HepG2 (cell line): Measurements from ENCODE around the gene TNFRSF11A. TPM values are rescaled to one million over a fixed set of nuclear protein-coding genes. Genes with fewer than 3 reads are reported as not detected.
A peak's percentile ranks its signal among the peaks of the same experiment; 100 is the strongest.

Source experiments
- ATAC-seq: fragments of 200-7000 bp; cut with Tn5 transposase; 3 replicates; pipeline ENCODE4 v1.9.1; 2020; ENCODE audit warnings: mild to moderate bottlenecking, moderate library complexity
- BruUV-seq: library from RNA; stranded (reverse); fragments of 400-500 nt; replicated peaks from 2 replicates; lab custom pipeline; 2021; lab: Mats Ljungman, UMichigan
- CTCF ChIA-PET: fragments of 300-600 bp; formaldehyde crosslinking; extraction: SDS; loops from one replicate; lab custom pipeline; 2021; ENCODE audit warnings: low total read pairs, inconsistent platforms, low intra/inter-chr PET ratio; lab: Yijun Ruan, JAX
- POLR2A ChIA-PET: fragments of 350-600 bp; sonication (Branson Sonifier 250); formaldehyde crosslinking; loops from one replicate; lab custom pipeline; 2020; ENCODE audit warnings: antibody characterized with exemption, inconsistent platforms; lab: Yijun Ruan, JAX
- DNase-seq: peaks from one replicate; pipeline ENCODE4 v3.0.0-alpha.2; 2015; ENCODE audit warnings: low spot score
- FAIRE-seq: peaks from 3 replicates; lab custom pipeline; 2011; peaks lifted over from hg19 to GRCh38; lab: Jason Lieb, UNC
- H2AFZ ChIP-seq: one replicate; pipeline ENCODE4 v1.6.1; 2011; ENCODE audit warnings: low read length, inconsistent platforms
- H3K27ac ChIP-seq: fragments of 300-600 bp; 3 replicates; pipeline ENCODE4 v1.8.0; 2011; ENCODE audit warnings: mixed run types, mild to moderate bottlenecking, mixed read lengths, low read length, inconsistent platforms; ENCODE audit not compliant: insufficient read depth; ENCODE audit errors: extremely low read length
- H3K27me3 ChIP-seq, 2 experiments: fragments of 200-600 bp in 1 of 2; 2 replicates in 1 of 2; 3 replicates in 1 of 2; pipeline versions ENCODE4 v1.6.0 to v1.8.0; 2011; ENCODE audit warnings: low read length in 2 of 2, mild to moderate bottlenecking in 2 of 2, moderate library complexity in 2 of 2, inconsistent platforms in 1 of 2; ENCODE audit not compliant: insufficient read depth in 2 of 2, control insufficient read depth in 1 of 2
- H3K36me3 ChIP-seq, 2 experiments: fragments of 200-600 bp in 1 of 2; replicated peaks in 1 of 2; 2 replicates in 1 of 2; 3 replicates in 1 of 2; pipeline versions ENCODE4 v1.5.1 to v1.8.0; 2011; ENCODE audit warnings: low read length in 2 of 2, inconsistent platforms in 1 of 2; ENCODE audit not compliant: insufficient read depth in 2 of 2, control insufficient read depth in 1 of 2
- H3K4me1 ChIP-seq: 2 replicates; pipeline ENCODE4 v1.5.1; 2012; ENCODE audit warnings: low read length, inconsistent platforms; ENCODE audit not compliant: insufficient read depth
- H3K4me2 ChIP-seq: 2 replicates; pipeline ENCODE4 v1.6.0; 2011; ENCODE audit warnings: low read depth, low read length, inconsistent platforms
- H3K4me3 ChIP-seq, 3 experiments: fragments of 200-600 bp in 1 of 3; sonication (generic), shearing (Covaris generic) in 1 of 3; replicated peaks in 1 of 3; 2 replicates each; pipeline ENCODE4 v1.5.1; 2011 to 2016; ENCODE audit warnings: low read length in 3 of 3, inconsistent platforms in 2 of 3, low read depth in 2 of 3, mild to moderate bottlenecking in 2 of 3, control low read depth in 1 of 3, mixed read lengths in 1 of 3; ENCODE audit not compliant: insufficient read depth in 1 of 3
- H3K79me2 ChIP-seq: one replicate; pipeline ENCODE4 v1.6.1; 2011; ENCODE audit warnings: low read length, inconsistent platforms; ENCODE audit not compliant: insufficient read depth
- H3K9ac ChIP-seq: 2 replicates; pipeline ENCODE4 v1.6.0; 2011; ENCODE audit warnings: mild to moderate bottlenecking, low read depth, low read length, inconsistent platforms; ENCODE audit not compliant: insufficient read depth
- H3K9me3 ChIP-seq: 2 replicates; pipeline ENCODE4 v1.5.1; 2012; ENCODE audit warnings: mild to moderate bottlenecking, low read length
- H4K20me1 ChIP-seq: 2 replicates; pipeline ENCODE4 v1.6.0; 2011; ENCODE audit warnings: inconsistent platforms, mild to moderate bottlenecking, low read length, moderate library complexity; ENCODE audit not compliant: insufficient read depth
- BORCS8-MEF2B ChIP-seq: sonication (generic); formaldehyde crosslinking; IDR thresholded peaks from 2 replicates; pipeline ENCODE4 v1.8.0; 2022; ENCODE audit warnings: mild to moderate bottlenecking, missing genetic modification reagents
- NKX3-1 ChIP-seq: sonication (generic); formaldehyde crosslinking; IDR thresholded peaks from 2 replicates; pipeline ENCODE4 v1.5.0; 2020; ENCODE audit warnings: missing genetic modification reagents
- PAX8 ChIP-seq: sonication (generic); formaldehyde crosslinking; IDR thresholded peaks from 2 replicates; pipeline ENCODE4 v1.8.0; 2022; ENCODE audit warnings: mild to moderate bottlenecking, missing genetic modification reagents, borderline replicate concordance
- REST ChIP-seq, 2 experiments: IDR thresholded peaks; 2 replicates each; pipeline ENCODE4 v1.6.1; 2011 to 2012; ENCODE audit warnings: low read length in 2 of 2, borderline replicate concordance in 1 of 2, low read depth in 1 of 2, mild to moderate bottlenecking in 1 of 2, moderate library complexity in 1 of 2
- ZFP91 ChIP-seq: sonication (generic); formaldehyde crosslinking; IDR thresholded peaks from 2 replicates; pipeline ENCODE4 v1.9.0; 2022; ENCODE audit warnings: missing genetic modification reagents, mild to moderate bottlenecking, borderline replicate concordance
- ZNF629 ChIP-seq: sonication (generic); formaldehyde crosslinking; conservative IDR thresholded peaks from 2 replicates; pipeline ENCODE4 v1.5.0; 2020; ENCODE audit warnings: missing genetic modification reagents
- WGBS: methylation state at CpG from one replicate; pipeline ENCODE4 v1.1.6; 2017; ENCODE audit warnings: low lambda C conversion rate; 5-methylcytosine and 5-hydroxymethylcytosine counted together
- in situ Hi-C: cut with HindIII; loops from 2 replicates; pipeline ENCODE4 v1.10.0; 2017; ENCODE audit warnings: low pct_unique_long_range_greater_than_20kb; ENCODE audit not compliant: extremely low pct_ligation_motif_present
- intact Hi-C: fragments of 100-400 bp; cut with micrococcal nuclease; formaldehyde crosslinking; loops from one replicate; pipeline ENCODE4 v1.10.0; 2022; ENCODE audit not compliant: unreplicated experiment
- polyA plus RNA-seq, 8 experiments: library from polyadenylated mRNA; depleted of rRNA in 3 of 8; stranded (reverse) in 7 of 8; unstranded in 1 of 8; fragments of >200 nt; fragmentation: Illumina TruSeq in 4 of 8; extraction: Trizol in 4 of 8; gene quantifications; 2 replicates each; pipeline versions ENCODE4 v1.2.1 to v1.2.3, GENCODE V29; 2011 to 2016; ENCODE audit warnings: low read depth in 4 of 8, missing spikeins in 1 of 8, mixed read lengths in 1 of 8; ENCODE audit not compliant: insufficient read depth in 1 of 8
- total RNA-seq, 5 experiments: library from RNA; depleted of rRNA; stranded (reverse); fragments of >200 nt; fragmentation: Illumina TruSeq; extraction: Trizol; gene quantifications; 2 replicates each; pipeline ENCODE4 v1.2.3, GENCODE V29; 2016; ENCODE audit warnings: low read depth in 1 of 5

Gene TNFRSF11A
- total and polyA plus RNA-seq, 2 of the 13 experiments (the other 11 are each of a cell fraction or from before 2014, with no cell fraction given): 4.6 to 6.4 TPM

- no peak overlapping the region for H3K4me3 ChIP-seq
- H3K9me3 ChIP-seq: no peaks in the 10 kb centered on the region
- no peak overlapping the region for H3K27ac ChIP-seq
- no peaks in the 10 kb centered on the region for H3K79me2 ChIP-seq
- ChIA-PET POLR2A (interaction anchor here (1.2 to 1.9 kb wide), 3 partner anchors 10 to 85 kb away, joined by 3 to 4 read pairs (median 3); no protein-coding TSS in a partner anchor), CTCF (no interaction called here)
- ATAC-seq: no peak
- intact Hi-C loops: loop anchor here (2.0 kb wide), 1 partner anchor 14 kb away; no protein-coding TSS in a partner anchor
- in situ Hi-C loops: no loop called here
- no peak for DNase-seq
- peaks cover 54% of the 10 kb centered on the region for H3K4me1 ChIP-seq
- BruUV-seq: no TSS peak
- no peaks in the 10 kb centered on the region for H3K27me3 ChIP-seq
- no peaks in the 10 kb centered on the region for H4K20me1 ChIP-seq
- H3K9ac ChIP-seq: no peak overlapping the region
- 97% methylated on average over 3 of the region's 7 CpGs for WGBS
- FAIRE-seq: no peak
- no peak overlapping the region for H3K4me2 ChIP-seq
- TF ChIP-seq ZNF629 (CRISPR knock-in tag): peak; percentile 52; the same call in 1 of the 2 replicates
- TF ChIP-seq PAX8: no peak
- no peaks in the 10 kb centered on the region for H3K36me3 ChIP-seq
- no peak overlapping the region for H2AFZ ChIP-seq
Measured at GRCh38 chr18:62436636-62437234, 111.6 kb downstream of the TNFRSF11A start.

GRCh38 chr18:62437235-62438017 is 112.3 kb downstream of the TNFRSF11A start:
- no peaks in the 10 kb centered on the region for H3K36me3 ChIP-seq
- no peak overlapping the region for H3K4me2 ChIP-seq
- intact Hi-C loops: loop anchor here (2.0 kb wide), 1 partner anchor 13 kb away; no protein-coding TSS in a partner anchor
- no peaks in the 10 kb centered on the region for H3K79me2 ChIP-seq
- no peak overlapping the region for H3K4me3 ChIP-seq
- H3K27me3 ChIP-seq: no peaks in the 10 kb centered on the region
- H4K20me1 ChIP-seq: no peaks in the 10 kb centered on the region
- DNase-seq: no peak
- WGBS: 87% methylated on average over 11 of the region's 11 CpGs
- H3K9ac ChIP-seq: no peak overlapping the region
- no peak for ATAC-seq
- ChIA-PET POLR2A (interaction anchor here (1.4 to 1.9 kb wide), 2 partner anchors 10 to 84 kb away, joined by 3 to 4 read pairs; no protein-coding TSS in a partner anchor), CTCF (no interaction called here)
- no TSS peak for BruUV-seq
- no peaks in the 10 kb centered on the region for H3K9me3 ChIP-seq
- FAIRE-seq: no peak
- H3K4me1 ChIP-seq: peaks cover 54% of the 10 kb centered on the region
- H3K27ac ChIP-seq: no peak overlapping the region
- H2AFZ ChIP-seq: no peak overlapping the region
- in situ Hi-C loops: no loop called here
- no peak for TF ChIP-seq REST (IDR thresholded peaks at IDR 0.05; ENCODE audit: borderline replicate concordance in 1 of 2, low read depth in 1 of 2, low read length in 2 of 2)
- no peak for TF ChIP-seq BORCS8-MEF2B
- no peak for TF ChIP-seq NKX3-1 (CRISPR knock-in tag)
- no peak for TF ChIP-seq ZFP91
